SK-N-SH (cell line): Measurements from ENCODE around the gene THBS3.

Experiments
- EP300 ChIP-seq, 2 experiments: IDR thresholded peaks; 2 replicates each; pipeline versions ENCODE4 v1.4.0 to v1.6.1; 2012; ENCODE audit warnings: borderline replicate concordance in 1 of 2, low read depth in 1 of 2, low read length in 1 of 2
- EZH2phosphoT487 ChIP-seq: fragments of 200-600 bp; sonication (generic); IDR thresholded peaks from 2 replicates; pipeline ENCODE4 v1.6.1; 2017; ENCODE audit warnings: low read depth, mixed run types, mild to moderate bottlenecking, antibody characterized with exemption, moderate library complexity, borderline replicate concordance
- JUND ChIP-seq: IDR thresholded peaks from 2 replicates; pipeline ENCODE4 v1.4.0; 2012
- MEF2A ChIP-seq: IDR thresholded peaks from 2 replicates; pipeline ENCODE4 v1.4.0; 2012; ENCODE audit warnings: low read depth, borderline replicate concordance
- POLR2AphosphoS5 ChIP-seq: IDR thresholded peaks from 2 replicates; pipeline ENCODE4 v1.6.1; 2012; ENCODE audit warnings: low read depth, low read length
- RAD21 ChIP-seq: IDR thresholded peaks from 2 replicates; pipeline ENCODE4 v1.6.1; 2012; ENCODE audit warnings: mild to moderate bottlenecking, low read length
- RCOR1 ChIP-seq: fragments of 150-350 bp; IDR thresholded peaks from 2 replicates; pipeline ENCODE4 v1.6.1; 2017; ENCODE audit warnings: antibody characterized with exemption, low read length
- RFX5 ChIP-seq: IDR thresholded peaks from 2 replicates; pipeline ENCODE4 v1.6.1; 2012; ENCODE audit warnings: mild to moderate bottlenecking, improper control_type of control experiment, low read length
- TAF1 ChIP-seq: IDR thresholded peaks from 2 replicates; pipeline ENCODE4 v1.6.1; 2012; ENCODE audit warnings: low read depth, mild to moderate bottlenecking, low read length, moderate library complexity, borderline replicate concordance
- TF ChIP-seq, protein P1 (sequence below): fragments of 200-600 bp; sonication (generic); IDR thresholded peaks from 2 replicates; pipeline ENCODE4 v1.6.1; 2017; ENCODE audit warnings: antibody characterized with exemption, mild to moderate bottlenecking, moderate library complexity
- TF ChIP-seq, protein P2 (sequence below): IDR thresholded peaks from 2 replicates; pipeline ENCODE4 v1.6.1; 2012; ENCODE audit warnings: mild to moderate bottlenecking, low read depth, low read length, moderate library complexity

GRCh38 chr1:155199792-155200191, 7.9 kb downstream of the THBS3 start:
- TF ChIP-seq, protein P1, sequence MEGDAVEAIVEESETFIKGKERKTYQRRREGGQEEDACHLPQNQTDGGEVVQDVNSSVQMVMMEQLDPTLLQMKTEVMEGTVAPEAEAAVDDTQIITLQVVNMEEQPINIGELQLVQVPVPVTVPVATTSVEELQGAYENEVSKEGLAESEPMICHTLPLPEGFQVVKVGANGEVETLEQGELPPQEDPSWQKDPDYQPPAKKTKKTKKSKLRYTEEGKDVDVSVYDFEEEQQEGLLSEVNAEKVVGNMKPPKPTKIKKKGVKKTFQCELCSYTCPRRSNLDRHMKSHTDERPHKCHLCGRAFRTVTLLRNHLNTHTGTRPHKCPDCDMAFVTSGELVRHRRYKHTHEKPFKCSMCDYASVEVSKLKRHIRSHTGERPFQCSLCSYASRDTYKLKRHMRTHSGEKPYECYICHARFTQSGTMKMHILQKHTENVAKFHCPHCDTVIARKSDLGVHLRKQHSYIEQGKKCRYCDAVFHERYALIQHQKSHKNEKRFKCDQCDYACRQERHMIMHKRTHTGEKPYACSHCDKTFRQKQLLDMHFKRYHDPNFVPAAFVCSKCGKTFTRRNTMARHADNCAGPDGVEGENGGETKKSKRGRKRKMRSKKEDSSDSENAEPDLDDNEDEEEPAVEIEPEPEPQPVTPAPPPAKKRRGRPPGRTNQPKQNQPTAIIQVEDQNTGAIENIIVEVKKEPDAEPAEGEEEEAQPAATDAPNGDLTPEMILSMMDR: no peak
- no peak for TF ChIP-seq MEF2A
- no peak for TF ChIP-seq RCOR1
- TF ChIP-seq RAD21: no peak
- TF ChIP-seq EP300 (IDR thresholded peaks at IDR 0.05; ENCODE audit: borderline replicate concordance in 1 of 2, low read depth in 1 of 2, low read length in 1 of 2): no peak
- no peak for TF ChIP-seq RFX5
- no peak for TF ChIP-seq TAF1
- TF ChIP-seq JUND: no peak
- no peak for TF ChIP-seq EZH2phosphoT487
- no peak for TF ChIP-seq POLR2AphosphoS5
- TF ChIP-seq, protein P2, sequence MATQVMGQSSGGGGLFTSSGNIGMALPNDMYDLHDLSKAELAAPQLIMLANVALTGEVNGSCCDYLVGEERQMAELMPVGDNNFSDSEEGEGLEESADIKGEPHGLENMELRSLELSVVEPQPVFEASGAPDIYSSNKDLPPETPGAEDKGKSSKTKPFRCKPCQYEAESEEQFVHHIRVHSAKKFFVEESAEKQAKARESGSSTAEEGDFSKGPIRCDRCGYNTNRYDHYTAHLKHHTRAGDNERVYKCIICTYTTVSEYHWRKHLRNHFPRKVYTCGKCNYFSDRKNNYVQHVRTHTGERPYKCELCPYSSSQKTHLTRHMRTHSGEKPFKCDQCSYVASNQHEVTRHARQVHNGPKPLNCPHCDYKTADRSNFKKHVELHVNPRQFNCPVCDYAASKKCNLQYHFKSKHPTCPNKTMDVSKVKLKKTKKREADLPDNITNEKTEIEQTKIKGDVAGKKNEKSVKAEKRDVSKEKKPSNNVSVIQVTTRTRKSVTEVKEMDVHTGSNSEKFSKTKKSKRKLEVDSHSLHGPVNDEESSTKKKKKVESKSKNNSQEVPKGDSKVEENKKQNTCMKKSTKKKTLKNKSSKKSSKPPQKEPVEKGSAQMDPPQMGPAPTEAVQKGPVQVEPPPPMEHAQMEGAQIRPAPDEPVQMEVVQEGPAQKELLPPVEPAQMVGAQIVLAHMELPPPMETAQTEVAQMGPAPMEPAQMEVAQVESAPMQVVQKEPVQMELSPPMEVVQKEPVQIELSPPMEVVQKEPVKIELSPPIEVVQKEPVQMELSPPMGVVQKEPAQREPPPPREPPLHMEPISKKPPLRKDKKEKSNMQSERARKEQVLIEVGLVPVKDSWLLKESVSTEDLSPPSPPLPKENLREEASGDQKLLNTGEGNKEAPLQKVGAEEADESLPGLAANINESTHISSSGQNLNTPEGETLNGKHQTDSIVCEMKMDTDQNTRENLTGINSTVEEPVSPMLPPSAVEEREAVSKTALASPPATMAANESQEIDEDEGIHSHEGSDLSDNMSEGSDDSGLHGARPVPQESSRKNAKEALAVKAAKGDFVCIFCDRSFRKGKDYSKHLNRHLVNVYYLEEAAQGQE: no peak
